IMR-90 (cell line): Measurements from ENCODE around the gene TPCN1. TPM values are rescaled to one million over a fixed set of nuclear protein-coding genes. Genes with fewer than 3 reads are reported as not detected.

Experiments used
- ATAC-seq: fragments of 200-7000 bp; cut with Tn5 transposase; 2 replicates; pipeline ENCODE4 v1.9.1; 2020; ENCODE audit warnings: low read depth, mild to moderate bottlenecking, moderate library complexity
- BruUV-seq: library from RNA; stranded (reverse); fragments of 400-500 nt; replicated peaks from 2 replicates; lab custom pipeline; 2021; lab: Mats Ljungman, UMichigan
- CTCF ChIA-PET: fragments of 300-600 bp; formaldehyde crosslinking; extraction: SDS; loops from one replicate; lab custom pipeline; 2021; ENCODE audit warnings: antibody characterized with exemption; lab: Yijun Ruan, JAX
- POLR2A ChIA-PET: fragments of 300-600 bp; sonication (Branson Sonifier 250); formaldehyde crosslinking; loops from one replicate; lab custom pipeline; 2022; ENCODE audit warnings: antibody characterized with exemption; ENCODE audit not compliant: unreplicated experiment; lab: Charles Lee
- DNase-seq: peaks from one replicate; pipeline ENCODE4 v3.0.0; 2013
- H2AFZ ChIP-seq: replicated peaks from 2 replicates; pipeline ENCODE3; 2013; ENCODE audit warnings: low read length, mild to moderate bottlenecking; ENCODE audit not compliant: poor library complexity
- H2AK5ac ChIP-seq: 2 replicates; pipeline ENCODE4 v1.6.1; 2013; ENCODE audit warnings: low read depth, low read length, inconsistent platforms
- H2AK9ac ChIP-seq: replicated peaks from 2 replicates; pipeline ENCODE3; 2013; ENCODE audit warnings: mild to moderate bottlenecking, low read depth, low read length, moderate library complexity; ENCODE audit not compliant: poor library complexity
- H2BK120ac ChIP-seq: 2 replicates; pipeline ENCODE4 v1.6.1; 2013; ENCODE audit warnings: low read depth, low read length, inconsistent platforms
- H2BK15ac ChIP-seq: 3 replicates; pipeline ENCODE4 v1.6.1; 2013; ENCODE audit warnings: low read depth, low read length, inconsistent platforms
- H2BK20ac ChIP-seq: 2 replicates; pipeline ENCODE4 v1.6.1; 2013; ENCODE audit warnings: low read depth, mild to moderate bottlenecking, inconsistent platforms, low read length, moderate library complexity
- H2BK5ac ChIP-seq: 2 replicates; pipeline ENCODE4 v1.6.1; 2013; ENCODE audit warnings: mild to moderate bottlenecking, low read depth, low read length, inconsistent platforms; ENCODE audit not compliant: poor library complexity, severe bottlenecking
- H3K14ac ChIP-seq: replicated peaks from 2 replicates; pipeline ENCODE4 v1.6.1; 2013; ENCODE audit warnings: low read depth, low read length, inconsistent platforms
- H3K18ac ChIP-seq: 2 replicates; pipeline ENCODE4 v1.6.1; 2013; ENCODE audit warnings: low read depth, low read length, control low read depth
- H3K23ac ChIP-seq: 2 replicates; pipeline ENCODE4 v1.6.1; 2013; ENCODE audit warnings: low read depth, low read length, inconsistent platforms
- H3K27ac ChIP-seq: 2 replicates; pipeline ENCODE4 v1.5.1; 2013; ENCODE audit warnings: mild to moderate bottlenecking, control low read depth, low read length; ENCODE audit not compliant: insufficient read depth
- H3K27me3 ChIP-seq: 2 replicates; pipeline ENCODE4 v1.6.1; 2013; ENCODE audit warnings: low read length; ENCODE audit not compliant: control insufficient read depth, insufficient read depth
- H3K36me3 ChIP-seq: 2 replicates; pipeline ENCODE4 v1.6.1; 2013; ENCODE audit warnings: low read length, mixed read lengths; ENCODE audit not compliant: control insufficient read depth, insufficient read depth
- H3K4ac ChIP-seq: 2 replicates; pipeline ENCODE4 v1.6.1; 2013; ENCODE audit warnings: low read depth, low read length, inconsistent platforms
- H3K4me1 ChIP-seq: 2 replicates; pipeline ENCODE4 v1.6.1; 2013; ENCODE audit warnings: low read length, mixed read lengths; ENCODE audit not compliant: control insufficient read depth, insufficient read depth
- H3K4me2 ChIP-seq: 2 replicates; pipeline ENCODE4 v1.6.1; 2013; ENCODE audit warnings: low read depth, mild to moderate bottlenecking, control low read depth, low read length, moderate library complexity
- H3K4me3 ChIP-seq: 2 replicates; pipeline ENCODE4 v1.5.1; 2013; ENCODE audit warnings: low read depth, mild to moderate bottlenecking, control low read depth, low read length, moderate library complexity; ENCODE audit not compliant: insufficient read depth
- H3K56ac ChIP-seq: 2 replicates; pipeline ENCODE4 v1.6.1; 2013; ENCODE audit warnings: low read length, inconsistent platforms; ENCODE audit not compliant: insufficient read depth; ENCODE audit errors: extremely low read depth
- H3K79me1 ChIP-seq, 2 experiments: 2 replicates each; pipeline ENCODE4 v1.6.1; 2013; ENCODE audit warnings: low read length in 2 of 2, inconsistent platforms in 1 of 2, low read depth in 1 of 2
- H3K9ac ChIP-seq: 2 replicates; pipeline ENCODE4 v1.6.1; 2013; ENCODE audit warnings: low read depth, low read length, control low read depth
- H3K9me1 ChIP-seq: 2 replicates; pipeline ENCODE4 v1.6.1; 2013; ENCODE audit warnings: low read length, inconsistent platforms; ENCODE audit not compliant: insufficient read depth
- H3K9me3 ChIP-seq: 2 replicates; pipeline ENCODE4 v1.6.1; 2013; ENCODE audit warnings: low read length; ENCODE audit not compliant: control insufficient read depth, insufficient read depth
- H4K20me1 ChIP-seq: 2 replicates; pipeline ENCODE4 v1.6.1; 2013; ENCODE audit warnings: low read length, inconsistent platforms; ENCODE audit not compliant: insufficient read depth
- H4K5ac ChIP-seq: 2 replicates; pipeline ENCODE4 v1.6.1; 2013; ENCODE audit warnings: mild to moderate bottlenecking, low read depth, low read length, control low read depth
- H4K8ac ChIP-seq, 2 experiments: 2 replicates each; pipeline ENCODE4 v1.6.1; 2013; ENCODE audit warnings: low read depth in 2 of 2, low read length in 2 of 2, control low read depth in 1 of 2, inconsistent platforms in 1 of 2
- H4K91ac ChIP-seq: 2 replicates; pipeline ENCODE4 v1.6.1; 2013; ENCODE audit warnings: low read depth, low read length, inconsistent platforms; ENCODE audit not compliant: insufficient read depth
- BHLHE40 ChIP-seq: fragments of 150-350 bp; IDR thresholded peaks from 2 replicates; pipeline ENCODE4 v1.6.1; 2016; ENCODE audit warnings: mild to moderate bottlenecking, low read depth, low read length
- WGBS, 2 experiments: methylation state at CpG; one replicate each; pipeline versions ENCODE4 v1.1.5 to v1.1.7; 2013; ENCODE audit warnings: missing lambda C conversion rate in 2 of 2; ENCODE audit not compliant: insufficient read length in 1 of 2; ENCODE audit errors: extremely low coverage in 2 of 2; 5-methylcytosine and 5-hydroxymethylcytosine counted together
- dilution Hi-C: fragments of 300-500 bp; cut with HindIII; formaldehyde crosslinking; loops from one replicate; pipeline ENCODE4 v1.14.3; 2018; ENCODE audit warnings: low sequenced_read_pairs; ENCODE audit not compliant: unreplicated experiment
- in situ Hi-C: fragments of 300-500 bp; cut with MboI; formaldehyde crosslinking; loops from 3 replicates; pipeline ENCODE4 v1.14.3; 2019; ENCODE audit warnings: low sequenced_read_pairs, inconsistent platforms, mixed read lengths
- intact Hi-C: fragments of 100-400 bp; cut with micrococcal nuclease; formaldehyde crosslinking; loops from 2 replicates; pipeline ENCODE4 v1.10.0; 2022
- polyA plus RNA-seq, 3 experiments: library from polyadenylated mRNA; depleted of rRNA; stranded (reverse); fragments of >200 nt; gene quantifications; 2 replicates each; pipeline ENCODE4 v1.2.3, GENCODE V29; 2012; ENCODE audit warnings: low replicate concordance in 1 of 3
- total RNA-seq: library from RNA; depleted of rRNA; stranded (reverse); fragments of >200 nt; gene quantifications from 2 replicates; pipeline ENCODE4 v1.2.3, GENCODE V29; 2012

TPCN1 gene
- total and polyA plus RNA-seq, 2 of the 4 experiments (the other 2 are of a cell fraction), result 2.0 to 13.2 TPM

DNA sequence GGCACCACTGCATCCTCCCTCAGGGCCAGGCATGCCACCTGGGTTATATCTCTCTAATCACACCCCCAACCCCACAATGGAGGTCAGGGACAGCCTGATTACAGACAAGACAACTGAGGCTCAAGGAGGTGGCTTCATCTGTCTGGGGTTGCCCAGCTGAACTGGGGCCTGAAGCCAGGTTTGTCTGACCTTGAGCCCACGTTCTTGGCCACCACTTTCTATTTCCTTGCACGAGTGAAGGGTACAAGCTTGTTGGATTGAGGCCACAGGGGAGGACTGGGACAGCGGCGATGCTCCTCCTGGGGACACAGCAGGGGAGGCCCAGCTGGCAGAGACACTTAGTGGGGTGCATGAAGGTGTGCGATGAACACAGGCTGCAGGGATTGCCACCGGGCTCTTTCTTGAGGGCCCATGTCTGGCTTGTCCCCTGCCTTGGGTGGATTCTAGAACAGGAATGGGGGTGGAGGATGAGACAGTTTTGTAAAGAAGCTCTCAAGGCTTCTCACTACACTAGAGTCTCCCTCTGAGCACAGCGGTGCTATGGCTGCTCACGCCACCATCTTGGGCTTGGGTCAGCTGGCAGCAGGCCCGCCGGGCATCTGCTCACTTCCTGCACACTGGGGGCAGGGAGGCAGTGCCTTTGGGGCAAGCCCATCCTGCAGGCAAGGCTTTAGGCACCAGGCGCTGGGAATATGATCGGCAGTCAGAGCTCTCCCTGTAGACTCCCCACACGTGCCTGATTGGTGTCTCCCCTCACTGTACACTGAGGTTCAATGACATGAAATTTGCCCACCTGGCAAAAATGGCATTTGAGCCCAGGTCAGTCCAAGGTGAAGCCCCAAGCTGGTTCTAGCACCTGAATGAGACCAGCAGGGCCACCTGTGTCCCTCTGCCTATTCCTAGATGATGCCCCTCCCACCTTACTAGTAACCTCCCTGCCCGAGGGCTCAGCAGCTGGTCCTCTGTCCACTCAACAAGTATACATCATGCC is 19.8 kb upstream of the TPCN1 start:
- H3K23ac ChIP-seq, result no peak overlapping the region
- ATAC-seq (no peak), DNase-seq (no peak)
- no peak overlapping the region for H3K56ac ChIP-seq
- TF ChIP-seq BHLHE40, result no peak
- no peak overlapping the region for H4K5ac ChIP-seq
- no peaks in the 10 kb centered on the region for H4K20me1 ChIP-seq
- H3K14ac ChIP-seq, result no peak overlapping the region
- ChIA-PET POLR2A (no interaction called here), CTCF (no interaction called here)
- H4K91ac ChIP-seq, result no peak overlapping the region
- H2AK9ac ChIP-seq, result no peak overlapping the region
- H3K4ac ChIP-seq, result 0 out of 2 replicates have a peak overlapping the region, but pooled peaks have one; percentile 6
- no peaks in the 10 kb centered on the region for H3K79me1 ChIP-seq
- in situ Hi-C loops, result no loop called here
- H3K27ac ChIP-seq, result no peak overlapping the region
- no peaks in the 10 kb centered on the region for H3K9me3 ChIP-seq
- no peaks in the 10 kb centered on the region for H3K9me1 ChIP-seq
- H3K4me2 ChIP-seq, result no peak overlapping the region
- no TSS peak for BruUV-seq
- dilution Hi-C loops, result no loop called here
- peak overlapping the region; percentile 14; the same call in 1 of the 2 replicates for H2AK5ac ChIP-seq
- no peak overlapping the region for H3K18ac ChIP-seq
- no peak overlapping the region for H4K8ac ChIP-seq
- H3K36me3 ChIP-seq, result no peaks in the 10 kb centered on the region
- 83% methylated on average over 4 of the region's 14 CpGs; no CpG with 5 or more reads in 1 of the 2 experiments for WGBS, 2 experiments
- no peak overlapping the region for H2AFZ ChIP-seq
- H2BK5ac ChIP-seq, result no peak overlapping the region
- peaks cover 2% of the 10 kb centered on the region; the same call in 1 of the 2 replicates for H3K4me1 ChIP-seq
- H3K27me3 ChIP-seq, result no peaks in the 10 kb centered on the region
- H2BK120ac ChIP-seq, result no peak overlapping the region
- no peak overlapping the region for H2BK20ac ChIP-seq
- intact Hi-C loops, result no loop called here
- no peak overlapping the region for H2BK15ac ChIP-seq
- no peak overlapping the region for H3K9ac ChIP-seq
- H3K4me3 ChIP-seq, result no peak overlapping the region
